Measurements from ENCODE around the gene RASGRF1.

DNA sequence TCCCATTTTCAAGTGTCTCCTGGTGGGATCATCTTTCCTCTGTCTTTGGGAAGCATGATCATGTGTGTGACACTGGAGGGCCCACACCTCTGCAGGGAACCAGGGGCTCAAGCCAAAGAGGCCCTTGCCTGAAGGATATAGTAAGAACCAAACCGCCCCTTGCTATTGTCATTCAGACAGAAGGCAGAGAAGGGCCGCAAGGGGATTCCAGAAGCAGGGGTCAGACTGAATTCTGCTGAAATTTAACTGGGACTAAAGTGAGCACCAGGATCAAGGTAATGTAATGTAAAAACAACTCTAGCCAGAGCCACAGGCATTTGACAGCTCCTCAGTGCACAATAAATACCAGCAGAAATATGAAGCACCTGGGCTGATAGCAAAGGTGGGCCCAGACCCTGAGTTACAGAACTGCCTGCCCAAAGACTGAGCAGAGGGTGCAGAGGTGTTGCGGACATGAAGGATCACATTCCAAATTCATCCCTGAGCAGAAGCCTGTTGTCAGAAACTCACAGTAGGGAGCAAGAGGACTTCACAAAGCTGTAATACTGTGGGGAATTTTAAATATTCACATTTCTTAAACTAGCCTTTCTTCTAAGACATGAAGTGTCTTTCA lies 46.0 kb upstream of the RASGRF1 start:
- TF ChIP-seq, protein P1, sequence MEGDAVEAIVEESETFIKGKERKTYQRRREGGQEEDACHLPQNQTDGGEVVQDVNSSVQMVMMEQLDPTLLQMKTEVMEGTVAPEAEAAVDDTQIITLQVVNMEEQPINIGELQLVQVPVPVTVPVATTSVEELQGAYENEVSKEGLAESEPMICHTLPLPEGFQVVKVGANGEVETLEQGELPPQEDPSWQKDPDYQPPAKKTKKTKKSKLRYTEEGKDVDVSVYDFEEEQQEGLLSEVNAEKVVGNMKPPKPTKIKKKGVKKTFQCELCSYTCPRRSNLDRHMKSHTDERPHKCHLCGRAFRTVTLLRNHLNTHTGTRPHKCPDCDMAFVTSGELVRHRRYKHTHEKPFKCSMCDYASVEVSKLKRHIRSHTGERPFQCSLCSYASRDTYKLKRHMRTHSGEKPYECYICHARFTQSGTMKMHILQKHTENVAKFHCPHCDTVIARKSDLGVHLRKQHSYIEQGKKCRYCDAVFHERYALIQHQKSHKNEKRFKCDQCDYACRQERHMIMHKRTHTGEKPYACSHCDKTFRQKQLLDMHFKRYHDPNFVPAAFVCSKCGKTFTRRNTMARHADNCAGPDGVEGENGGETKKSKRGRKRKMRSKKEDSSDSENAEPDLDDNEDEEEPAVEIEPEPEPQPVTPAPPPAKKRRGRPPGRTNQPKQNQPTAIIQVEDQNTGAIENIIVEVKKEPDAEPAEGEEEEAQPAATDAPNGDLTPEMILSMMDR (conservative IDR thresholded peaks at IDR 0.05 in 1 of 2, IDR thresholded peaks at IDR 0.05 in 1 of 2; ENCODE audit: low read depth in 1 of 2, low read length in 2 of 2), result no peak
- no peak for TF ChIP-seq EZH2 (IDR thresholded peaks at IDR 0.05; ENCODE audit: low read length, missing control alignments)
